Tibial artery (tissue), 4 donors: ENCODE measurements around the gene RETREG1.
A peak's percentile ranks its signal among the peaks of the same experiment; 100 is the strongest.

Source experiments
- DNase-seq, 2 donors: peaks; one replicate each; pipeline ENCODE4 v3.0.0-alpha.2; 2019
- H3K27ac ChIP-seq, 2 donors: fragments of 200-600 bp; sonication (generic) in 1 of 2; 1 replicate in 1 of 2; 2 replicates in 1 of 2; pipeline ENCODE4 v1.5.1; 2018 to 2019; ENCODE audit warnings: mild to moderate bottlenecking in 1 of 2
- H3K27me3 ChIP-seq, 2 donors: fragments of 200-600 bp; sonication (generic) in 1 of 2; one replicate each; pipeline versions ENCODE4 v1.5.1 to v1.6.0; 2016 to 2019
- H3K36me3 ChIP-seq, 3 donors: fragments of 200-600 bp; sonication (generic) in 2 of 3; one replicate each; pipeline ENCODE4 v1.5.1; 2016 to 2019; ENCODE audit warnings: mild to moderate bottlenecking in 2 of 3
- H3K4me1 ChIP-seq, 4 donors: fragments of 200-600 bp; sonication (generic) in 2 of 4; 1 replicate in 3 of 4; 2 replicates in 1 of 4; pipeline ENCODE4 v1.5.1; 2016 to 2019
- H3K4me3 ChIP-seq, 2 donors: fragments of 200-600 bp; sonication (generic) in 1 of 2; 1 replicate in 1 of 2; 2 replicates in 1 of 2; pipeline ENCODE4 v1.5.1; 2018 to 2019; ENCODE audit warnings: mild to moderate bottlenecking in 2 of 2
- H3K9me3 ChIP-seq, 3 donors: fragments of 200-600 bp; sonication (generic) in 1 of 3; one replicate each; pipeline ENCODE4 v1.5.1; 2016 to 2019
- CTCF ChIP-seq, 2 experiments: fragments of 200-600 bp in 1 of 2; fragments of 450-650 bp in 1 of 2; IDR thresholded peaks; one replicate each; pipeline ENCODE4 v1.5.1; 2017 to 2019; ENCODE audit warnings: antibody characterized with exemption in 2 of 2, mild to moderate bottlenecking in 1 of 2, moderate library complexity in 1 of 2
- intact Hi-C: fragments of 100-400 bp; cut with DNase I; formaldehyde crosslinking; loops from one replicate; pipeline ENCODE4 v1.15.0; 2023; ENCODE audit warnings: low total_unique reads

Gene RETREG1

GRCh38 chr5:16539169-16539666, 77.6 kb downstream of the RETREG1 start:
- no peak overlapping the region for H3K4me3 ChIP-seq
- H3K27ac ChIP-seq: peak overlapping the region; percentile 63 to 72
- intact Hi-C loops: no loop called here
- peaks cover 0 to 19% (median 4%) of the 10 kb centered on the region in 4 donors for H3K4me1 ChIP-seq
- H3K36me3 ChIP-seq: no peaks in the 10 kb centered on the region
- TF ChIP-seq CTCF (IDR thresholded peaks at IDR 0.05): no peak
- H3K27me3 ChIP-seq: no peaks in the 10 kb centered on the region
- no peaks in the 10 kb centered on the region for H3K9me3 ChIP-seq
- DNase-seq: peak; percentile 88 to 92

- no peak overlapping the region for H3K27ac ChIP-seq
- no peaks in the 10 kb centered on the region for H3K27me3 ChIP-seq
- H3K4me3 ChIP-seq: no peak overlapping the region
- intact Hi-C loops: no loop called here
- TF ChIP-seq CTCF (IDR thresholded peaks at IDR 0.05): no peak
- H3K4me1 ChIP-seq: peaks cover 0 to 19% (median 4%) of the 10 kb centered on the region in 4 donors
- no peaks in the 10 kb centered on the region for H3K36me3 ChIP-seq
- no peaks in the 10 kb centered on the region for H3K9me3 ChIP-seq
- no peak for DNase-seq
These were observed 78.8 kb downstream of the RETREG1 start for GRCh38 chr5:16538006-16538405.

- H3K36me3 ChIP-seq: no peaks in the 10 kb centered on the region
- H3K4me3 ChIP-seq: no peak overlapping the region
- no peak overlapping the region for H3K27ac ChIP-seq
- H3K4me1 ChIP-seq: peaks cover 0 to 19% (median 4%) of the 10 kb centered on the region in 4 donors
- no peak for DNase-seq
- H3K27me3 ChIP-seq: no peaks in the 10 kb centered on the region
- no peaks in the 10 kb centered on the region for H3K9me3 ChIP-seq
- no peak for TF ChIP-seq CTCF (IDR thresholded peaks at IDR 0.05)
- intact Hi-C loops: no loop called here
These were observed 80.0 kb downstream of the RETREG1 start for GRCh38 chr5:16536818-16537217.

GRCh38 chr5:16536246-16536645, 80.6 kb downstream of the RETREG1 start:
- H3K9me3 ChIP-seq: no peaks in the 10 kb centered on the region
- TF ChIP-seq CTCF (IDR thresholded peaks at IDR 0.05): no peak
- DNase-seq: no peak
- peaks cover 0 to 19% (median 4%) of the 10 kb centered on the region in 4 donors for H3K4me1 ChIP-seq
- H3K27ac ChIP-seq: no peak overlapping the region
- H3K36me3 ChIP-seq: no peaks in the 10 kb centered on the region
- intact Hi-C loops: no loop called here
- H3K4me3 ChIP-seq: no peak overlapping the region
- no peaks in the 10 kb centered on the region for H3K27me3 ChIP-seq

GRCh38 chr5:16534280-16534679, 82.5 kb downstream of the RETREG1 start:
- TF ChIP-seq CTCF (IDR thresholded peaks at IDR 0.05): no peak
- no peak overlapping the region for H3K27ac ChIP-seq
- no peaks in the 10 kb centered on the region for H3K36me3 ChIP-seq
- DNase-seq: no peak
- no peaks in the 10 kb centered on the region for H3K9me3 ChIP-seq
- H3K27me3 ChIP-seq: no peaks in the 10 kb centered on the region
- peaks cover 0 to 9% (median under 1%) of the 10 kb centered on the region in 4 donors for H3K4me1 ChIP-seq
- intact Hi-C loops: no loop called here
- H3K4me3 ChIP-seq: no peak overlapping the region
